H1 (cell line): Measurements from ENCODE around the gene DYNLL2. TPM values are rescaled to one million over a fixed set of nuclear protein-coding genes. Genes with fewer than 3 reads are reported as not detected.

Experiments
- CTCF ChIA-PET: fragments of 300-600 bp; sonication (Branson Sonifier 250); formaldehyde crosslinking; loops from one replicate; lab custom pipeline; 2021; ENCODE audit not compliant: partially characterized antibody; lab: Charles Lee
- POLR2A ChIA-PET: fragments of 300-600 bp; sonication (Branson Sonifier 250); formaldehyde crosslinking; loops from one replicate; lab custom pipeline; 2021; ENCODE audit warnings: inconsistent platforms; ENCODE audit not compliant: partially characterized antibody; lab: Charles Lee
- DNase-seq, 2 experiments: peaks; one replicate each; pipeline versions ENCODE4 v3.0.0 to v3.0.0-alpha.2; 2010 to 2022; ENCODE audit warnings: low spot score in 2 of 2, low read depth in 1 of 2, mixed read lengths in 1 of 2
- FAIRE-seq: peaks from 2 replicates; lab custom pipeline; 2011; peaks lifted over from hg19 to GRCh38; lab: Jason Lieb, UNC
- H2AFZ ChIP-seq: 2 replicates; pipeline ENCODE4 v1.8.1; 2012; ENCODE audit warnings: low read length, inconsistent platforms
- H2AK5ac ChIP-seq: 2 replicates; pipeline ENCODE4 v1.6.1; 2013; ENCODE audit warnings: low read depth, low read length
- H2BK120ac ChIP-seq: replicated peaks from 2 replicates; pipeline ENCODE3; 2013; ENCODE audit warnings: low read depth, low read length, inconsistent platforms
- H2BK12ac ChIP-seq: 2 replicates; pipeline ENCODE4 v1.6.1; 2013; ENCODE audit warnings: low read depth, low read length
- H2BK15ac ChIP-seq: 2 replicates; pipeline ENCODE4 v1.6.1; 2013; ENCODE audit warnings: low read length
- H2BK20ac ChIP-seq: 2 replicates; pipeline ENCODE4 v1.6.1; 2013; ENCODE audit warnings: low read length
- H2BK5ac ChIP-seq: 2 replicates; pipeline ENCODE4 v1.6.1; 2013; ENCODE audit warnings: low read depth, low read length
- H3K14ac ChIP-seq: 2 replicates; pipeline ENCODE4 v1.6.1; 2013; ENCODE audit warnings: inconsistent platforms; ENCODE audit not compliant: insufficient read length
- H3K18ac ChIP-seq: 2 replicates; pipeline ENCODE4 v1.6.1; 2013; ENCODE audit warnings: low read length; ENCODE audit errors: extremely low read depth
- H3K23ac ChIP-seq: 2 replicates; pipeline ENCODE4 v1.6.1; 2013; ENCODE audit warnings: inconsistent platforms; ENCODE audit not compliant: insufficient read length
- H3K23me2 ChIP-seq: 2 replicates; pipeline ENCODE4 v1.6.1; 2013; ENCODE audit warnings: low read depth, low read length
- H3K27ac ChIP-seq: 2 replicates; pipeline ENCODE4 v1.6.1; 2011; ENCODE audit warnings: low read depth, low read length, inconsistent platforms
- H3K27me3 ChIP-seq, 4 experiments: replicated peaks in 1 of 4; 1 replicate in 1 of 4; 2 replicates in 3 of 4; pipeline versions ENCODE4 v1.6.1 to v1.8.1; 2011 to 2013; ENCODE audit warnings: low read length in 3 of 4, mild to moderate bottlenecking in 3 of 4, inconsistent platforms in 2 of 4, mixed read lengths in 2 of 4, moderate library complexity in 1 of 4; ENCODE audit not compliant: control insufficient read depth in 3 of 4, insufficient read depth in 3 of 4; ENCODE audit errors: extremely low read depth in 1 of 4
- H3K36me3 ChIP-seq, 4 experiments: 2 replicates each; pipeline versions ENCODE4 v1.6.1 to v1.8.1; 2011 to 2013; ENCODE audit warnings: mild to moderate bottlenecking in 4 of 4, low read length in 3 of 4, moderate library complexity in 2 of 4, control low read depth in 1 of 4, inconsistent platforms in 1 of 4; ENCODE audit not compliant: insufficient read depth in 4 of 4, control insufficient read depth in 2 of 4
- H3K4ac ChIP-seq: replicated peaks from 2 replicates; pipeline ENCODE3; 2013; ENCODE audit warnings: low read length, low read depth, mixed read lengths, inconsistent platforms; ENCODE audit not compliant: insufficient read length
- H3K4me1 ChIP-seq, 4 experiments: replicated peaks in 1 of 4; 1 replicate in 1 of 4; 2 replicates in 3 of 4; pipeline versions ENCODE4 v1.6.1 to v1.8.1; 2011 to 2013; ENCODE audit warnings: low read length in 3 of 4, inconsistent platforms in 2 of 4, mixed read lengths in 1 of 4; ENCODE audit not compliant: insufficient read depth in 4 of 4, control insufficient read depth in 3 of 4
- H3K4me2 ChIP-seq, 2 experiments: 2 replicates each; pipeline versions ENCODE4 v1.6.1 to v1.8.1; 2011 to 2013; ENCODE audit warnings: low read depth in 2 of 2, low read length in 2 of 2, control low read depth in 1 of 2, inconsistent platforms in 1 of 2, mild to moderate bottlenecking in 1 of 2; ENCODE audit not compliant: insufficient read depth in 1 of 2
- H3K4me3 ChIP-seq, 4 experiments: fragments of 200-600, 300-600 bp in 1 of 4; sonication (generic), shearing (Covaris generic), sonication (Bioruptor Twin) in 1 of 4; 2 replicates each; pipeline versions ENCODE4 v1.5.1 to v1.8.1; 2011 to 2016; ENCODE audit warnings: low read length in 4 of 4, low read depth in 3 of 4, control low read depth in 2 of 4, inconsistent platforms in 2 of 4, mild to moderate bottlenecking in 2 of 4, mixed read lengths in 1 of 4, moderate library complexity in 1 of 4; ENCODE audit not compliant: insufficient read depth in 2 of 4; ENCODE audit errors: extremely low read depth in 1 of 4
- H3K56ac ChIP-seq: replicated peaks from 2 replicates; pipeline ENCODE3; 2013; ENCODE audit warnings: low read depth, mild to moderate bottlenecking, mixed read lengths, low read length, inconsistent platforms; ENCODE audit not compliant: insufficient read length
- H3K79me1 ChIP-seq: 2 replicates; pipeline ENCODE4 v1.6.1; 2013; ENCODE audit warnings: low read depth, low read length, control low read depth
- H3K79me2 ChIP-seq, 2 experiments: 2 replicates each; pipeline versions ENCODE4 v1.6.1 to v1.8.1; 2012 to 2013; ENCODE audit warnings: low read length in 2 of 2, mild to moderate bottlenecking in 2 of 2, inconsistent platforms in 1 of 2; ENCODE audit not compliant: insufficient read depth in 2 of 2, control insufficient read depth in 1 of 2
- H3K9ac ChIP-seq, 4 experiments: replicated peaks in 1 of 4; 1 replicate in 1 of 4; 2 replicates in 3 of 4; pipeline versions ENCODE4 v1.6.1 to v1.8.1; 2011 to 2013; ENCODE audit warnings: low read depth in 3 of 4, low read length in 3 of 4, control low read depth in 2 of 4, mild to moderate bottlenecking in 2 of 4, moderate library complexity in 2 of 4, inconsistent platforms in 1 of 4; ENCODE audit errors: extremely low read depth in 1 of 4
- H3K9me3 ChIP-seq, 2 experiments: 2 replicates each; pipeline versions ENCODE4 v1.6.1 to v1.8.1; 2012 to 2013; ENCODE audit warnings: mild to moderate bottlenecking in 2 of 2, moderate library complexity in 2 of 2, control low read depth in 1 of 2, inconsistent platforms in 1 of 2, low read depth in 1 of 2, low read length in 1 of 2, mixed read lengths in 1 of 2; ENCODE audit not compliant: insufficient read depth in 2 of 2
- H4K20me1 ChIP-seq, 2 experiments: replicated peaks in 1 of 2; 2 replicates each; pipeline versions ENCODE3 to v1.8.1; 2011 to 2013; ENCODE audit warnings: inconsistent platforms in 2 of 2, low read length in 2 of 2, mild to moderate bottlenecking in 1 of 2; ENCODE audit not compliant: insufficient read depth in 2 of 2, control insufficient read depth in 1 of 2
- H4K5ac ChIP-seq: 2 replicates; pipeline ENCODE4 v1.6.1; 2013; ENCODE audit warnings: low read length, low read depth, mixed read lengths, inconsistent platforms; ENCODE audit not compliant: insufficient read length
- H4K8ac ChIP-seq: 2 replicates; pipeline ENCODE4 v1.8.0; 2013; ENCODE audit warnings: mild to moderate bottlenecking, moderate library complexity, low read length, inconsistent platforms; ENCODE audit not compliant: insufficient read depth; ENCODE audit errors: extremely low read depth
- H4K91ac ChIP-seq: replicated peaks from 2 replicates; pipeline ENCODE3; 2013; ENCODE audit warnings: low read length, mixed read lengths, inconsistent platforms; ENCODE audit not compliant: insufficient read length
- CREB1 ChIP-seq: IDR thresholded peaks from 2 replicates; pipeline ENCODE4 v1.6.1; 2012; ENCODE audit warnings: inconsistent platforms
- EZH2 ChIP-seq: fragments of 200-600 bp; sonication (generic); IDR thresholded peaks from 2 replicates; pipeline ENCODE4 v1.7.1; 2012; ENCODE audit warnings: low read depth, mild to moderate bottlenecking, moderate library complexity, low read length, inconsistent platforms; ENCODE audit not compliant: severe bottlenecking
- MAX ChIP-seq: IDR thresholded peaks from 2 replicates; pipeline ENCODE4 v1.6.1; 2012; ENCODE audit warnings: inconsistent platforms
- PHF8 ChIP-seq: fragments of 200-600 bp; sonication (generic); conservative IDR thresholded peaks from 2 replicates; pipeline ENCODE4 v1.7.1; 2012; ENCODE audit warnings: low read depth, mild to moderate bottlenecking, inconsistent platforms, low read length, moderate library complexity
- RXRA ChIP-seq: IDR thresholded peaks from 2 replicates; pipeline ENCODE4 v1.6.1; 2011; ENCODE audit warnings: low read depth, mild to moderate bottlenecking, low read length, moderate library complexity; ENCODE audit not compliant: insufficient read depth
- SRF ChIP-seq: IDR thresholded peaks from 2 replicates; pipeline ENCODE4 v1.6.1; 2011; ENCODE audit warnings: mild to moderate bottlenecking, low read depth, low read length, moderate library complexity
- WGBS, 2 experiments: shearing (Covaris generic) in 1 of 2; methylation state at CpG; one replicate each; pipeline versions ENCODE4 v1.1.6 to v1.1.7; 2013 to 2015; ENCODE audit warnings: low lambda C conversion rate in 2 of 2, mixed read lengths in 2 of 2, inconsistent platforms in 1 of 2, low coverage in 1 of 2, missing lambda C conversion rate in 1 of 2; ENCODE audit not compliant: insufficient replicate concordance in 2 of 2, insufficient coverage in 1 of 2, insufficient read length in 1 of 2; ENCODE audit errors: extremely low coverage in 1 of 2, missing lambda C conversion rate in 1 of 2; 5-methylcytosine and 5-hydroxymethylcytosine counted together
- polyA plus RNA-seq, 7 experiments: library from polyadenylated mRNA; depleted of rRNA in 3 of 7; stranded (reverse) in 5 of 7; unstranded in 2 of 7; fragments of >200 nt in 5 of 7; fragments of 200-250 nt in 2 of 7; gene quantifications; 1 replicate in 5 of 7; 2 replicates in 1 of 7; 4 replicates in 1 of 7; pipeline versions ENCODE4 v1.2.1 to v1.2.3, GENCODE V29; 2011 to 2013; ENCODE audit warnings: missing spikeins in 2 of 7, mixed read lengths in 2 of 7
- total RNA-seq: library from RNA; stranded (reverse); fragmentation: NEBNext Ultra II Directional; extraction: Animal tissue kit (Norgen Biotek cat#: 25700); gene quantifications from 2 replicates; pipeline ENCODE4 v1.2.1, GENCODE V29; 2021

The DYNLL2 gene
- total and polyA plus RNA-seq, 2 of the 8 experiments (the other 6 are each of a cell fraction or from before 2014, with no cell fraction given), result 19.8 to 52.7 TPM

DNA sequence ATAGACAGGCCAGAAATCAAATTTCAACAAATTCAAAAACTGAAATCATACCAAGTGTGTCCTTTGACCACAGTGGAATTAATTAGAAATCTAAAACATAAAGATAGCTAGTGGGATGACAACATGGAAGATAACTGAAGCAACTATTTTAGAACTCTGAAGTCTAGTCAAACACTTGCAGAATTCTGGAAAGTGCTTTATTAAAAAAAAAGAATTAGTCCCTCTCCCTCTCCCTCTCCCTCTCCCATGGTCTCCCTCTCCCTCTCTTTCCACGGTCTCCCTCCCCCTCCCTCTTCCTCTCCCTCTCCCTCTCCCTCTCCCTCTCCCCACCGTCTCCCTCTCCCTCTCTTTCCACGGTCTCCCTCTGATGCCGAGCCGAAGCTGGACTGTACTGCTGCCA, 58.3 kb downstream of the DYNLL2 start:
- no peak overlapping the region for H3K27ac ChIP-seq
- H3K27me3 ChIP-seq, result peaks cover 0 to 1% (median 0%) of the 10 kb centered on the region in 4 experiments; a peak in 1 of 7 replicates
- no peak overlapping the region for H3K4me3 ChIP-seq
- H4K5ac ChIP-seq, result no peak overlapping the region
- H3K4me2 ChIP-seq, result no peak overlapping the region
- no peak overlapping the region for H4K8ac ChIP-seq
- no peaks in the 10 kb centered on the region for H4K20me1 ChIP-seq
- DNase-seq, result no peak
- H2BK20ac ChIP-seq, result no peak overlapping the region
- no peak overlapping the region for H2BK5ac ChIP-seq
- no peak overlapping the region for H2BK120ac ChIP-seq
- H3K4me1 ChIP-seq, result no peaks in the 10 kb centered on the region
- H2AFZ ChIP-seq, result no peak overlapping the region
- no peak overlapping the region for H3K14ac ChIP-seq
- POLR2A ChIA-PET, result no interaction called here
- H3K79me2 ChIP-seq, result no peaks in the 10 kb centered on the region
- no peak overlapping the region for H2BK15ac ChIP-seq
- no peak overlapping the region for H3K56ac ChIP-seq
- H3K9me3 ChIP-seq, result peaks cover 8 to 22% of the 10 kb centered on the region in 2 experiments; a peak in 3 of 4 replicates
- no peak overlapping the region for H2AK5ac ChIP-seq
- no peak overlapping the region for H3K23ac ChIP-seq
- no peak overlapping the region for H4K91ac ChIP-seq
- FAIRE-seq, result no peak
- CTCF ChIA-PET, result interaction anchor here (0.7 kb wide), 1 partner anchor 86 kb away, joined by 3 read pairs; no protein-coding TSS in a partner anchor
- TF ChIP-seq EZH2 (no peak), PHF8 (no peak), CREB1 (no peak), RXRA (no peak), MAX (no peak), SRF (no peak)
- no peaks in the 10 kb centered on the region for H3K23me2 ChIP-seq
- no CpG with 5 or more reads among the region's 5 CpGs for WGBS, 2 experiments
- H3K18ac ChIP-seq, result no peak overlapping the region
- H3K4ac ChIP-seq, result no peak overlapping the region
- H3K36me3 ChIP-seq, result no peaks in the 10 kb centered on the region
- no peak overlapping the region for H2BK12ac ChIP-seq
- H3K79me1 ChIP-seq, result no peaks in the 10 kb centered on the region
- H3K9ac ChIP-seq, result no peak overlapping the region
